ENCODE measurements around the gene ZBTB21. TPM values are rescaled to one million over a fixed set of nuclear protein-coding genes. Genes with fewer than 3 reads are reported as not detected.

The ZBTB21 gene
- 10 to 100 TPM; 35.6 to 43.3 TPM for total RNA-seq

DNA sequence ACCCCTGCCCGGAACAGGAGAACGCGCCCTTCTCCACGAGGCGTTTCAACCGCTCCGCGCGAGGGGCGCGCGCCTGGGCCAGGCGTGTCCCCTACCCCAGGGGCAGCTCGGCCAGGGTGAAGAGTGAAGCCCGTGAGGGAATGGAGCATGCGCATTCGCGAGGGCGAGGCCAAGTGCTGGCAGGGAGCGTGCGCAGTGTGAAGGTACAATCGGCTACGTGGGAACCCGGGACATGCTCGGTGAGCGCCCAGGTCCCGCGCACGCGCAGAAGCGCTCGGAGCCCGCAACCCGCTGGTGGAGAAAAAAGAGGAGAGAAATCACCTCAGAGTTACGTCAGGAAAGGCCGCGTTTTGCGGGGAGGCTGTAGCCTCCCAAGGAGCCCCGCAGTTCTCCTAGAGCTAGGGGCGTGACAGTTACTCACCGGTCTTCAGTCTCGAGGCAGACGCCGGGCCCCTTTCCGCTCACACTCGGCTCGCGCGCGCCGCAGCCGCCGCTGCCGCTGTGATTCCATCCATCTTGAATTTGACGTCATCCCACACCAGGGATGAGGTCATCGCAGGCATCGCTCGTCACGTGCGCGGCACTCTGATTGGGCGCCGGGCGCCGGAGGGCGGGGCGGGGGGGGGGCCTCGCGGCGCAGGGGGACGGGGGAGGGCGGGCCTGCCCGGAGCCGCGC lies at the start of gene ZBTB21:
Gene ZBTB21 (minus strand): TSS at position 530 of the 676 bp plus-strand sequence. CDS start 16,265 bp downstream, outside the sequence.
- Mint-ChIP-seq H3K4me3 (peak within 1 kb of the TSS; percentile 85 to 86), H3K9me3 (peaks cover 0 to 4% of the 10 kb centered on the region in 2 donors), H3K27ac (peak within 1 kb of the TSS; percentile 96), H3K36me3 (ENCODE audit: insufficient read depth in 2 of 2) (peaks cover 4 to 15% of the 10 kb centered on the region in 2 donors), H3K27me3 (ENCODE audit: low read depth) (peaks cover 8% of the 10 kb centered on the region), H3K4me1 (ENCODE audit: low read depth) (peaks cover 38% of the 10 kb centered on the region)
- peak; percentile 88 for ATAC-seq (replicated peaks in 1 of 2)
- peak; percentile 98 to 99 for DNase-seq

DNA sequence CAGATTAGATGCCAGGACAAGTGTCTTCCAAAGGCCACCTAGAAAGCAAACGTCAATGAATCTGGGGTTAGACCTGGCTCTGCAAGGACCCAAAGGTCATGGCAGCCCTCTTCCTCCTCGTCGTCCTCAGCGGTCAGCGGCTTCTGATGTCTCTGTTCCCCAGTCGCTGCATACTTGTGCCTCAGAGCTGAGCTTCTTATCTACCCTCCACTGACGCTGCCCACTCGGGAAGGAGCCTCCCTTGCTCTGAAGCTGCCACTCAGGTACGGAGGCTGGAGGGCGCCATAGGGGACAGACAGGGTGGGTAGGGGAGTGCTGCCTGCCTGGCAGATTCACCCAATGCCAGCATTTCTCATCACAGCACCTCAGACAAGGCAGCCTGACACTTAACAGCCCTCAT lies 49.6 kb upstream of the ZBTB21 start:
- H3K4me3 Mint-ChIP-seq, result no peak overlapping the region

DNA sequence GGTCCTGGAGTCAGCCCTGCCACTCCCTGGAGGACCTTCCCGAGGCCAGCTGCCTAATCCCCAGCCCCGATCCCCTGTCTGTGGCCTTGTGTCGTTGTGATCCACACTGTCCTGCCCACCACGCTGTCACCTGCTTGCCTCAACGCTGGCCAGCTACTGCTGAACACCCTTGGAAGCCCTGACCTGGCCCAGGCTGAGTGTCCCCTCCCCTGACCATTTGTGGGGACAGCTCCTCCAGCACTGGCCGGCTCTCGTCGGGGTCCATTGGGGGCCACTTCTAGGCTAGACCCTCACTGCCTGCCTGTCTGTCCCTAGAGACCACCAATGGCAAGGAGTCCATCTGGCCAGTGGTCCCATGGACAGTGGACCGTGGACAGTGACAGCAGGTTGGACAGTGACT lies 49.0 kb upstream of the ZBTB21 start:
- peaks cover 39% of the 10 kb centered on the region for H3K4me1 Mint-ChIP-seq (ENCODE audit: low read depth)
- H3K4me3 Mint-ChIP-seq, result no peak overlapping the region
- no peaks in the 10 kb centered on the region for H3K9me3 Mint-ChIP-seq
- ATAC-seq (replicated peaks in 1 of 2), result no peak
- DNase-seq, result no peak
- H3K27me3 Mint-ChIP-seq (ENCODE audit: low read depth), result no peaks in the 10 kb centered on the region
- no peaks in the 10 kb centered on the region for H3K36me3 Mint-ChIP-seq (ENCODE audit: insufficient read depth in 2 of 2)
- H3K27ac Mint-ChIP-seq, result no peak overlapping the region

More for the DNA sequence above, 49.6 kb upstream of the ZBTB21 start:
- no peak for DNase-seq
- H3K36me3 Mint-ChIP-seq (ENCODE audit: insufficient read depth in 2 of 2), result no peaks in the 10 kb centered on the region
- peaks cover 45% of the 10 kb centered on the region for H3K4me1 Mint-ChIP-seq (ENCODE audit: low read depth)
- no peak overlapping the region for H3K27ac Mint-ChIP-seq
- no peaks in the 10 kb centered on the region for H3K9me3 Mint-ChIP-seq
- no peak for ATAC-seq (replicated peaks in 1 of 2)
- H3K27me3 Mint-ChIP-seq (ENCODE audit: low read depth), result no peaks in the 10 kb centered on the region

DNA sequence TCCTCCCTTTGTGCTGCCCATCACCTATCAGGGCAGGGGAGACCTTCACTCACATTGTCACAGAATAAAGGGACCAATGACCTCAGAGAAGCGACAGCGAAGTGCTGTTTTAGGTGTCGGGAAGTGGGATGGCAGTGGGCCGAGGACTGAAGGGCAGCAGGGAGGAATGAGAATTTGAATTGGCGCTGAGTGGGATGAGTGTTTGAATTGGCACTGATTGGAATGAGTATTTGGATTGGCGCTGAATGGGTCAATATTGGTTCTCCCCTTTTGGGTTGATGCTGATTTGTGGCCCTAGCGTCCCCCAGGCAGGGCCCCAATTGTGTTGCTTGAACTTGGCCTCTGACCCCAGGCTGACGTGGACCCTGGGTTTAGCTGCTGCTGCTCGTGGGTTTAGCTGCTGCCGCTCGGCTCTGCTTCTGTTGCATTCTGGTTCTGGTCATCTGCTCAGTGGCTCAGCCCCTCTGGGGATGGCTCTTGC lies 48.5 kb upstream of the ZBTB21 start:
- H3K4me3 Mint-ChIP-seq, result no peak overlapping the region
- H3K27me3 Mint-ChIP-seq (ENCODE audit: low read depth), result no peaks in the 10 kb centered on the region
- H3K9me3 Mint-ChIP-seq, result no peaks in the 10 kb centered on the region
- DNase-seq, result no peak
- ATAC-seq (replicated peaks in 1 of 2), result no peak
- no peaks in the 10 kb centered on the region for H3K36me3 Mint-ChIP-seq (ENCODE audit: insufficient read depth in 2 of 2)
- H3K4me1 Mint-ChIP-seq (ENCODE audit: low read depth), result peaks cover 34% of the 10 kb centered on the region
- H3K27ac Mint-ChIP-seq, result no peak overlapping the region

- DNase-seq (no peak), ATAC-seq (replicated peaks in 1 of 2) (no peak)
- Mint-ChIP-seq H3K9me3 (no peaks in the 10 kb centered on the region), H3K27ac (no peak overlapping the region), H3K36me3 (ENCODE audit: insufficient read depth in 2 of 2) (no peaks in the 10 kb centered on the region), H3K4me1 (ENCODE audit: low read depth) (peaks cover 27% of the 10 kb centered on the region), H3K4me3 (no peak overlapping the region), H3K27me3 (ENCODE audit: low read depth) (no peaks in the 10 kb centered on the region)
Measured at GRCh38 chr21:42057851-42058437, 47.8 kb upstream of the ZBTB21 start.

DNA sequence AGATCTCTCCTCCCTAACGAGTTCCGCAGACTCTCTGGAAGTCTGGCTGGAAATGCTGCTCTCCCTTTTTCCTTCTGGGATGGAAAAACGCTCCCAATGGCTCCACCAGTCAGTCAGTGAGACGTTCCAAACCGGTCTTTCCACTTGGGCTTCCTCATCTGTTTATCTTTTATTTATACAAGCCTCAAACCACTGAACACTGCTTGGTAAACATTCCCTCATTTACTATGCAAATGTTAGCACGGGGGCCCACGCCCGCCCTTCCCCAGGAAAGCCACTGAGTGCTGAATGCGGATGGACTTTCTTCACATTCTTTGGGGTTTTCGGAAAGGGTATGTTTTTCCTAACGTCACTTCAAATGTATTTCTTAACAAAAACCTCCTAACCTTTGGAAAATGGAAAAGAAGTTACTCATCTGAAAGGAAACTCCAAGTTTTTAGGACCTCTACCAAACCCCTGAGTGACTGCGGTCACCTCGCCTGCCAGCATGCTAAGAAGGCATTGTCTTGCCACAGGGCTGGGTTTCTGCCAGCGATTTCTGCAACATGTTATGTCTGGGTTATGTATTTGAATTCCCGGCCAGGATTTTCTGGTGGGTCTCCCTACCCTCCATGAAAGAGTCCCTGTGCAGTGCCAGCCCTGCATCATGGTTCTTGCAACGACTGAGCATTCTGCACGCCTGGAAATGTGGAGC lies 47.0 kb upstream of the ZBTB21 start:
- Mint-ChIP-seq H3K27me3 (ENCODE audit: low read depth) (no peaks in the 10 kb centered on the region), H3K4me3 (no peak overlapping the region), H3K4me1 (ENCODE audit: low read depth) (peaks cover 19% of the 10 kb centered on the region), H3K36me3 (ENCODE audit: insufficient read depth in 2 of 2) (no peaks in the 10 kb centered on the region), H3K27ac (no peak overlapping the region), H3K9me3 (no peaks in the 10 kb centered on the region)
- DNase-seq (no peak), ATAC-seq (replicated peaks in 1 of 2) (no peak)

DNA sequence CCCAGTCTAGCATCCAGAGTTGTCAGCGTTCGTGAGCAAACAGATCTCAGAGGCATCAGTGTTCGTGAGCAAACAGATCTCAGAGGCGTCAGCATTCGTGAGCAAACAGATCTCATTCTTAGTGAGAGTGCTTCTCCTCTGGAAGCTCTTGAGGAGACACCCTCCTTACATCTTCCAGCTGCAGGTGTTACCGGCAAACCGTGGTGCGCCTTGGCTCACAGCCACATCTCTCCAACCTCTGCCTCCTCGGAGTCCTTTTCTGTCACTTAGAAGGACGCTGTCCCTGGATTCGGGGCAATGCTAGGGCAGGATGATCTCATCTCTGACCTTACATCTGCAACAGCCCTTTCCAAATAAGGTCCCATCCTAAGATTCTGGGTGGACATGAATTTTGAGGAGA lies 46.3 kb upstream of the ZBTB21 start:
- H3K27me3 Mint-ChIP-seq (ENCODE audit: low read depth), result no peaks in the 10 kb centered on the region
- H3K27ac Mint-ChIP-seq, result no peak overlapping the region
- no peak for DNase-seq
- H3K9me3 Mint-ChIP-seq, result no peaks in the 10 kb centered on the region
- H3K36me3 Mint-ChIP-seq (ENCODE audit: insufficient read depth in 2 of 2), result no peaks in the 10 kb centered on the region
- peaks cover 12% of the 10 kb centered on the region for H3K4me1 Mint-ChIP-seq (ENCODE audit: low read depth)
- no peak for ATAC-seq (replicated peaks in 1 of 2)
- H3K4me3 Mint-ChIP-seq, result no peak overlapping the region

GRCh38 chr21:42055425-42055824 lies 45.3 kb upstream of the ZBTB21 start:
- H3K4me3 Mint-ChIP-seq, result no peak overlapping the region
- peaks cover 2% of the 10 kb centered on the region for H3K4me1 Mint-ChIP-seq (ENCODE audit: low read depth)
- no peak overlapping the region for H3K27ac Mint-ChIP-seq
- H3K27me3 Mint-ChIP-seq (ENCODE audit: low read depth), result no peaks in the 10 kb centered on the region
- no peaks in the 10 kb centered on the region for H3K36me3 Mint-ChIP-seq (ENCODE audit: insufficient read depth in 2 of 2)
- DNase-seq (no peak), ATAC-seq (replicated peaks in 1 of 2) (no peak)
- H3K9me3 Mint-ChIP-seq, result no peaks in the 10 kb centered on the region

DNA sequence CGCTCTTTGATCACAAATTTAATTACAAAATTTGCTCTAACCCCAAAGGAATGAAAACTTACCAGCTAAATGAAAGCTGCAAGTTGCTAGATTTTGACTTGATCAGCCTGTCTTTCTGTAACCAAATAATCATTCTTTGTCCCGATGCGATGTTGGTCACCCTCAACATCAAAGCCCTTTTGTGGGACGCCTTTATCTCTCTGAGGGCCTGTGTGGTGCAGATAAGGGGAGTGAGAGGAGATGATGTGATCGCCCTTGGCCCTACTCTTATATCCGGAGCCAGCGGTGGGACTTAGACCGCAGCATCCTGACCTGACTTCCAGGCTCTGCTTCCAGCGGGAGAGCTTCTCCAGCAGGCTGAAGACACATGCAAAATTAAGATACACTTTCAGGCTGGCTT lies 41.6 kb upstream of the ZBTB21 start:
- H3K36me3 Mint-ChIP-seq (ENCODE audit: insufficient read depth in 2 of 2), result no peaks in the 10 kb centered on the region
- DNase-seq (no peak), ATAC-seq (replicated peaks in 1 of 2) (no peak)
- H3K9me3 Mint-ChIP-seq, result no peaks in the 10 kb centered on the region
- H3K4me3 Mint-ChIP-seq, result no peak overlapping the region
- H3K27me3 Mint-ChIP-seq (ENCODE audit: low read depth), result no peaks in the 10 kb centered on the region
- H3K27ac Mint-ChIP-seq, result no peak overlapping the region
- H3K4me1 Mint-ChIP-seq (ENCODE audit: low read depth), result peaks cover 5% of the 10 kb centered on the region

- ATAC-seq (replicated peaks in 1 of 2) (peak in 1 of 2 donors; percentile 7), DNase-seq (no peak)
- Mint-ChIP-seq H3K9me3 (no peaks in the 10 kb centered on the region), H3K27ac (no peak overlapping the region), H3K27me3 (ENCODE audit: low read depth) (no peaks in the 10 kb centered on the region), H3K4me3 (no peak overlapping the region), H3K4me1 (ENCODE audit: low read depth) (peaks cover 5% of the 10 kb centered on the region), H3K36me3 (ENCODE audit: insufficient read depth in 2 of 2) (no peaks in the 10 kb centered on the region)
Measured at GRCh38 chr21:42049578-42050430, 39.6 kb upstream of the ZBTB21 start.

DNA sequence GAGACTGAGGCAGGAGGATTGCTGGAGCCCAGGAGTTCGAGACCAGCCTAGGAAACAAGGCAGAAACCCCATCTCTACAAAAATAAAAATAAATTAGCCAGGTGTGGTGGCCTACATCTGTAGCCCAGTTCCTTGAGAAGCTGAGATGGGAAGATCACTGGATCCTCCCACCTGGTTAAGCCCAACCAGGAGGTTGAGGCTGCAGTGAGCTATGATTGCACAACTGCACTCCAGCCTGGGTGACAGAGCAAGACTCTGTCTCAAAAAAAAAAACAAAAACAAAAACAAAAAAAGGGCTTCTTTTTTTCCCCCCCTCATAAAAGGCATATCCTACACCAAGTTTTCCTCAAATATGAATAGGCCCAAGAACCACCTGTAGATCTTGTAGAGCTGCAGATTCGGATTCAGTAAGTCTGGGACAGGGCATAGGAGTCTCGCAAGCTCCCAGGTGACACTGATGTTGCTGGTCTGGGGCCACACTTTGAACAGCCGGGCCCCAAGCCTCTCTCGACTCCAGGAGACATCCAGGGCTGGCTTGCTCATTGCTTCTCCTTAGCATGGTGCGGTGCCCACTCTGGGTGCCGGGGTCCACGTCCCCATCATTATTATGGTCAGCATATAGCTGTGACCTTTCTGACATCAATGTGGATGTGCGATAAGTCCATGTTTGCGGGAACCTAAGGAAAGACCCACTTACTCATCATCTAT lies 38.9 kb upstream of the ZBTB21 start:
- Mint-ChIP-seq H3K27ac (no peak overlapping the region), H3K4me3 (no peak overlapping the region), H3K9me3 (no peaks in the 10 kb centered on the region), H3K36me3 (ENCODE audit: insufficient read depth in 2 of 2) (no peaks in the 10 kb centered on the region), H3K27me3 (ENCODE audit: low read depth) (no peaks in the 10 kb centered on the region), H3K4me1 (ENCODE audit: low read depth) (peaks cover 5% of the 10 kb centered on the region)
- ATAC-seq (replicated peaks in 1 of 2) (no peak), DNase-seq (no peak)

- Mint-ChIP-seq H3K4me3 (no peak overlapping the region), H3K9me3 (no peaks in the 10 kb centered on the region), H3K36me3 (ENCODE audit: insufficient read depth in 2 of 2) (no peaks in the 10 kb centered on the region), H3K4me1 (ENCODE audit: low read depth) (peaks cover 5% of the 10 kb centered on the region), H3K27ac (no peak overlapping the region), H3K27me3 (ENCODE audit: low read depth) (no peaks in the 10 kb centered on the region)
- no peak for DNase-seq
- ATAC-seq (replicated peaks in 1 of 2), result no peak
Measured at GRCh38 chr21:42047821-42048613, 37.9 kb upstream of the ZBTB21 start.

All from activated T-cell treated with anti-CD3 and anti-CD28 coated beads, Interleukin-2, amount 50 U/mL, for 72 hours (primary cell).